GM23248 (cell line): ENCODE results near the gene TOR1B.

Source experiments
- EZH2 ChIP-seq: fragments of 200-600 bp; sonication (generic); IDR thresholded peaks from 2 replicates; pipeline ENCODE4 v1.6.1; 2018; ENCODE audit warnings: antibody characterized with exemption, mild to moderate bottlenecking; ENCODE audit not compliant: insufficient read depth, poor library complexity, severe bottlenecking
- EZH2phosphoT487 ChIP-seq: fragments of 200-600 bp; sonication (generic); IDR thresholded peaks from 2 replicates; pipeline ENCODE4 v1.6.1; 2018; ENCODE audit warnings: antibody characterized with exemption, moderate library complexity, mild to moderate bottlenecking, low read depth; ENCODE audit not compliant: insufficient read depth

GRCh38 chr9:129785866-129786265 lies 17.1 kb upstream of the TOR1B start:
- TF ChIP-seq EZH2 (no peak), EZH2phosphoT487 (no peak)
